AG08396 (cell line): ENCODE measurements around the gene TNFRSF13B.
"Not testable (repeated sequence)": the region's sequence is repeated elsewhere in the genome, so short reads cannot be mapped to it uniquely, and the experiment has no call there.

Experiments used
- DNase-seq: peaks from one replicate; pipeline ENCODE4 v3.0.0; 2012; ENCODE audit warnings: low spot score, mixed read lengths

TNFRSF13B gene

GRCh38 chr17:16971458-16972338 is at the start of gene TNFRSF13B:
TNFRSF13B (minus strand) TSS chr17:16972118; CDS start chr17:16972075, 43 bp downstream.
- no peak for DNase-seq

- DNase-seq, result no peak
Observed at GRCh38 chr17:17021194-17021863, 49.4 kb upstream of the TNFRSF13B start.

GRCh38 chr17:17020821-17021193 is 48.9 kb upstream of the TNFRSF13B start:
- DNase-seq, result no peak

- no peak for DNase-seq
Observed at GRCh38 chr17:17019891-17020456, 48.1 kb upstream of the TNFRSF13B start.

GRCh38 chr17:17019430-17019762 is 47.5 kb upstream of the TNFRSF13B start:
- no peak for DNase-seq

- no peak for DNase-seq
Observed at GRCh38 chr17:17018612-17019429, 46.9 kb upstream of the TNFRSF13B start.

- DNase-seq, result no peak
Observed at GRCh38 chr17:17018021-17018441, 46.1 kb upstream of the TNFRSF13B start.

- DNase-seq, result no peak
Observed at GRCh38 chr17:17017343-17018014, 45.6 kb upstream of the TNFRSF13B start.

- not testable (repeated sequence) for DNase-seq
Observed at GRCh38 chr17:17016199-17017197, 44.6 kb upstream of the TNFRSF13B start.

- no peak for DNase-seq
Observed at GRCh38 chr17:17015230-17015629, 43.3 kb upstream of the TNFRSF13B start.

- not testable (repeated sequence) for DNase-seq
Observed at GRCh38 chr17:17014748-17015124, 42.8 kb upstream of the TNFRSF13B start.

GRCh38 chr17:17013828-17014747 is 42.2 kb upstream of the TNFRSF13B start:
- DNase-seq, result not testable (repeated sequence)

- DNase-seq, result peak; percentile 63
Observed at GRCh38 chr17:17011043-17011907, 39.4 kb upstream of the TNFRSF13B start.

GRCh38 chr17:17010545-17011034 is 38.7 kb upstream of the TNFRSF13B start:
- DNase-seq, result not testable (repeated sequence)

- not testable (repeated sequence) for DNase-seq
Observed at GRCh38 chr17:17009972-17010371, 38.1 kb upstream of the TNFRSF13B start.

GRCh38 chr17:17008621-17009397 is 36.9 kb upstream of the TNFRSF13B start:
- DNase-seq, result not testable (repeated sequence)

GRCh38 chr17:17007891-17008290 is 36.0 kb upstream of the TNFRSF13B start:
- not testable (repeated sequence) for DNase-seq
